Measurements from ENCODE around the gene DDX10.
"Not testable (repeated sequence)": the region's sequence is repeated elsewhere in the genome, so short reads cannot be mapped to it uniquely, and the experiment has no call there.

DDX10 gene

GRCh38 chr11:108734283-108734682, 69.4 kb downstream of the DDX10 start:
- DNase-seq (ENCODE audit: low read depth), result no peak
- no peak for TF ChIP-seq CTCF (IDR thresholded peaks at IDR 0.05; ENCODE audit: control insufficient read depth, insufficient read depth, low read depth, low read length, missing control alignments)
- no peak overlapping the region for H3K4me3 ChIP-seq (ENCODE audit: control insufficient read depth, low read depth, low read length)

GRCh38 chr11:108734956-108735559, 70.2 kb downstream of the DDX10 start:
- DNase-seq (ENCODE audit: low read depth), result no peak
- no peak overlapping the region for H3K4me3 ChIP-seq (ENCODE audit: control insufficient read depth, low read depth, low read length)
- peak; percentile 25 for TF ChIP-seq CTCF (IDR thresholded peaks at IDR 0.05; ENCODE audit: control insufficient read depth, insufficient read depth, low read depth, low read length, missing control alignments)

GRCh38 chr11:108740132-108740531, 75.3 kb downstream of the DDX10 start:
- DNase-seq (ENCODE audit: low read depth); H3K4me3 ChIP-seq (ENCODE audit: control insufficient read depth, low read depth, low read length): not testable (repeated sequence)

- DNase-seq (ENCODE audit: low read depth), result no peak
- TF ChIP-seq CTCF (IDR thresholded peaks at IDR 0.05; ENCODE audit: control insufficient read depth, insufficient read depth, low read depth, low read length, missing control alignments), result no peak
- no peak overlapping the region for H3K4me3 ChIP-seq (ENCODE audit: control insufficient read depth, low read depth, low read length)
Measured at GRCh38 chr11:108743851-108744250, 79.0 kb downstream of the DDX10 start.

GRCh38 chr11:108748968-108749367, 84.1 kb downstream of the DDX10 start:
- no peak for TF ChIP-seq CTCF (IDR thresholded peaks at IDR 0.05; ENCODE audit: control insufficient read depth, insufficient read depth, low read depth, low read length, missing control alignments)
- no peak overlapping the region for H3K4me3 ChIP-seq (ENCODE audit: control insufficient read depth, low read depth, low read length)
- no peak for DNase-seq (ENCODE audit: low read depth)

GRCh38 chr11:108751444-108751843, 86.6 kb downstream of the DDX10 start:
- no peak for DNase-seq (ENCODE audit: low read depth)
- H3K4me3 ChIP-seq (ENCODE audit: control insufficient read depth, low read depth, low read length), result no peak overlapping the region
- no peak for TF ChIP-seq CTCF (IDR thresholded peaks at IDR 0.05; ENCODE audit: control insufficient read depth, insufficient read depth, low read depth, low read length, missing control alignments)

- no peak for DNase-seq (ENCODE audit: low read depth)
Measured at GRCh38 chr11:108752297-108752751, 87.5 kb downstream of the DDX10 start.

More at GRCh38 chr11:108752297-108752751, 87.5 kb downstream of the DDX10 start:
- TF ChIP-seq CTCF (IDR thresholded peaks at IDR 0.05; ENCODE audit: control insufficient read depth, insufficient read depth, low read depth, low read length, missing control alignments), result no peak
- H3K4me3 ChIP-seq (ENCODE audit: control insufficient read depth, low read depth, low read length), result no peak overlapping the region
